GM13977 (cell line): ENCODE results near the gene ZNF76.

Experiments
- DNase-seq: peaks from one replicate; pipeline ENCODE4 v3.0.0; 2012; ENCODE audit warnings: low spot score
- in situ Hi-C: fragments of 300-500 bp; cut with MboI; formaldehyde crosslinking; loops from one replicate; pipeline ENCODE4 v1.12.0; 2022; ENCODE audit warnings: low sequenced_read_pairs, low pct_unique_long_range_greater_than_20kb, mixed read lengths, inconsistent platforms; ENCODE audit not compliant: unreplicated experiment
- TF ChIP-seq, protein P1 (sequence below): IDR thresholded peaks from 2 replicates; pipeline ENCODE4 v1.5.1; 2012; ENCODE audit warnings: mild to moderate bottlenecking, control low read depth; ENCODE audit not compliant: insufficient read depth; ENCODE audit errors: extremely low read depth, missing control alignments

The ZNF76 gene

GRCh38 chr6:35262596-35262995 is 3.1 kb downstream of the ZNF76 start:
- no peak for DNase-seq
- in situ Hi-C loops, result no loop called here
- TF ChIP-seq, protein P1, sequence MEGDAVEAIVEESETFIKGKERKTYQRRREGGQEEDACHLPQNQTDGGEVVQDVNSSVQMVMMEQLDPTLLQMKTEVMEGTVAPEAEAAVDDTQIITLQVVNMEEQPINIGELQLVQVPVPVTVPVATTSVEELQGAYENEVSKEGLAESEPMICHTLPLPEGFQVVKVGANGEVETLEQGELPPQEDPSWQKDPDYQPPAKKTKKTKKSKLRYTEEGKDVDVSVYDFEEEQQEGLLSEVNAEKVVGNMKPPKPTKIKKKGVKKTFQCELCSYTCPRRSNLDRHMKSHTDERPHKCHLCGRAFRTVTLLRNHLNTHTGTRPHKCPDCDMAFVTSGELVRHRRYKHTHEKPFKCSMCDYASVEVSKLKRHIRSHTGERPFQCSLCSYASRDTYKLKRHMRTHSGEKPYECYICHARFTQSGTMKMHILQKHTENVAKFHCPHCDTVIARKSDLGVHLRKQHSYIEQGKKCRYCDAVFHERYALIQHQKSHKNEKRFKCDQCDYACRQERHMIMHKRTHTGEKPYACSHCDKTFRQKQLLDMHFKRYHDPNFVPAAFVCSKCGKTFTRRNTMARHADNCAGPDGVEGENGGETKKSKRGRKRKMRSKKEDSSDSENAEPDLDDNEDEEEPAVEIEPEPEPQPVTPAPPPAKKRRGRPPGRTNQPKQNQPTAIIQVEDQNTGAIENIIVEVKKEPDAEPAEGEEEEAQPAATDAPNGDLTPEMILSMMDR, result no peak

DNA sequence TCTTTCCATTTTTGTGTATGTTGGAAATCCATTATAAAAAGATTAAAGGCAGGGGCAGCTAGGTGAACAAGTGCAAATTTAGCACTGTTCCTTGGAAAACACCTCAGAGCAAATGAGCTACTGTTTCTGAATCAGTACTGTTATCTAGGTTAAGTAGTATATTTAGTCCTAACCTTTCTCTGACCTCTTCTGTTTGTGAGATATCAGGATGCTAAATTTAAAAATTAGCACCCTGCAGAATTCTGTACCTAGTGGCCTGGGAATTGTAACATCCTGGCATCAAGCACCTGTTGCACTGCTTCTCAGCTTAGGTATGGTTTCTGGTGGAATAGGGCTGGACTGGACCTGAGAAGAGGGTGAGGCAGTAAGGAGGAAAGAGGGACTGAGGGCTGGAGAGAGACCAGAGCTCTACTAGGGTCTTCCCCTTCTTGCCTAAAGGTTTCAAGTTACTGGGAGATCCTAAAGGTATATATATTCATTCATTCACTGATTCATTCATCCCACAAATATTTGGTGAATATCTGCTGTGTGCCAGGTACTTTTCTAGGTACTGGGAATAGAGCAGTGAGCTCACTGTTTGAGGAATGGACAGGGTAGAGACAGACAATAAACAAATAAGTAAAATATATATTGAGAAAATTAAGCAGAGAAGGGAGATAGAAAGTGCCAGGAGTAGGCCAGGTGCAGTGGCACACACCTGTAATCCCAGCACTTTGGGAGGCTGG is 5.2 kb downstream of the ZNF76 start:
- TF ChIP-seq, protein P1, result no peak
- in situ Hi-C loops, result no loop called here
- DNase-seq, result no peak

- in situ Hi-C loops, result no loop called here
- DNase-seq, result no peak
- TF ChIP-seq, protein P1, result no peak
Observed at GRCh38 chr6:35265523-35265922, 6.0 kb downstream of the ZNF76 start.

- in situ Hi-C loops, result no loop called here
- TF ChIP-seq, protein P1, result no peak
- no peak for DNase-seq
Observed at GRCh38 chr6:35267446-35267845, 7.9 kb downstream of the ZNF76 start.

- TF ChIP-seq, protein P1, result no peak
- no peak for DNase-seq
- in situ Hi-C loops, result no loop called here
Observed at GRCh38 chr6:35267897-35268296, 8.4 kb downstream of the ZNF76 start.

DNA sequence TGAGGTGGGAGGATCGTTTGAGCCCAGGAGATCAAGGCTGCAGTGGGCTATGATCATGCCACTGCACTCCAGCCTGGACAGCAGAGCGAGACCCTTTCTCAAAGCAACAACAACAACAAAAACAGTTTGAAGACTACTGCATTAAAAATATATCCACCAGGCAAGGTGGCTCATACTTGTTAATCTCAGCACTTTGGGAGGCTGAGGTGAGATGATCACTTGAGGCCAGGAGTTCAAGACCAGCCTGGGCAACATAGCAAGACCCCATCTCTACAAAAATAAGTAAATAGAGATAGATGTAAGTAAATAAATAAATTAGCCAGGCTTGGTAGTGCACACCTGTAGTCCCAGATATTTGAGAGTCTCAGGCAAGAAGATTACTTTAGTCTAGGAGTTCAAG is 12.5 kb downstream of the ZNF76 start:
- TF ChIP-seq, protein P1, result no peak
- no peak for DNase-seq
- in situ Hi-C loops, result no loop called here
